Measurements from ENCODE around the gene COPS4.

DNA sequence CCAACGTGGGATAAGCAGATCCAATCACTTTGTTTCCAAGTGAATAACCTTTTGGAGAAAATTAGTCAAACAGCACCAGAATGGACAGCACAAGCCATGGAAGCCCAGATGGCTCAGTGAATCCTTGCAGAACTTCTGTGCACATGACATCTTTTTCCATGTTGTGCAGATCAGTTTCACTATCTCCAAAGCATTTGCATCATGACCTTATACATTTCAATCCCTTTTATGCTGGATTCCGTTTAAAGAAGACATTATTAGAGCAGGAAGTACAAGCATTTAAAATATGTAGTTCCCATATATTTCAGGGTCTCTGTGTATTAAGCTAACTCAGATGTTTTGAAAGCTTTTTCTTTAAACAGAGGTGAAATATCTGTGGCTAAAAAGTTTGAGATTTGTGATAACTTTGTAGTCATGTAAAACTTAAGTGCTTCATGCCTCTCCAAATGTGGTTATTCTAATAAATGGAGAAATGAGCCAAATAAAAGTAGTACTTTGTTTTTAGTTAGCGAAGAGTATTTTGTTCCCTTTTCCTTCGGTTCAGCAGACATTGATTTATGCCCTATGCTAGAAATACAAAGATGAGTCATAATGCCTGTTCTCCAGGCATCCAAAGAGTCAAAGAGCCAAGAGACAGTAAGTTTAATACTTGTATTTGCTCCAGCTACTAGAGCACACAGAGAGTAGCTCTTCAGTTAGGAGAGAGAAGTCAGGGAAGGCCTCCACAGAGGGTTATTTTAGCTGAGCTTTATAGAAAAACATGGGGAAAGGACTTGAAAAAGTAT lies 40.5 kb downstream of the COPS4 start:
- TF ChIP-seq, protein P1, sequence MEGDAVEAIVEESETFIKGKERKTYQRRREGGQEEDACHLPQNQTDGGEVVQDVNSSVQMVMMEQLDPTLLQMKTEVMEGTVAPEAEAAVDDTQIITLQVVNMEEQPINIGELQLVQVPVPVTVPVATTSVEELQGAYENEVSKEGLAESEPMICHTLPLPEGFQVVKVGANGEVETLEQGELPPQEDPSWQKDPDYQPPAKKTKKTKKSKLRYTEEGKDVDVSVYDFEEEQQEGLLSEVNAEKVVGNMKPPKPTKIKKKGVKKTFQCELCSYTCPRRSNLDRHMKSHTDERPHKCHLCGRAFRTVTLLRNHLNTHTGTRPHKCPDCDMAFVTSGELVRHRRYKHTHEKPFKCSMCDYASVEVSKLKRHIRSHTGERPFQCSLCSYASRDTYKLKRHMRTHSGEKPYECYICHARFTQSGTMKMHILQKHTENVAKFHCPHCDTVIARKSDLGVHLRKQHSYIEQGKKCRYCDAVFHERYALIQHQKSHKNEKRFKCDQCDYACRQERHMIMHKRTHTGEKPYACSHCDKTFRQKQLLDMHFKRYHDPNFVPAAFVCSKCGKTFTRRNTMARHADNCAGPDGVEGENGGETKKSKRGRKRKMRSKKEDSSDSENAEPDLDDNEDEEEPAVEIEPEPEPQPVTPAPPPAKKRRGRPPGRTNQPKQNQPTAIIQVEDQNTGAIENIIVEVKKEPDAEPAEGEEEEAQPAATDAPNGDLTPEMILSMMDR (IDR thresholded peaks at IDR 0.05 in 2 of 3, conservative IDR thresholded peaks at IDR 0.05 in 1 of 3; ENCODE audit: control insufficient read depth in 2 of 3, extremely low read depth in 1 of 3, insufficient read depth in 1 of 3, low read depth in 3 of 3, low read length in 3 of 3) = no peak
- TF ChIP-seq EP300 (IDR thresholded peaks at IDR 0.05; ENCODE audit: borderline replicate concordance in 1 of 2, control insufficient read depth in 1 of 2, low read depth in 2 of 2, low read length in 2 of 2) (no peak), JUND (IDR thresholded peaks at IDR 0.05; ENCODE audit: low read depth, low read length) (no peak), POLR2A (IDR thresholded peaks at IDR 0.05; ENCODE audit: low read depth, low read length) (no peak), YY1 (IDR thresholded peaks at IDR 0.05; ENCODE audit: low read depth, low read length) (no peak)
- TF ChIP-seq, protein P2, sequence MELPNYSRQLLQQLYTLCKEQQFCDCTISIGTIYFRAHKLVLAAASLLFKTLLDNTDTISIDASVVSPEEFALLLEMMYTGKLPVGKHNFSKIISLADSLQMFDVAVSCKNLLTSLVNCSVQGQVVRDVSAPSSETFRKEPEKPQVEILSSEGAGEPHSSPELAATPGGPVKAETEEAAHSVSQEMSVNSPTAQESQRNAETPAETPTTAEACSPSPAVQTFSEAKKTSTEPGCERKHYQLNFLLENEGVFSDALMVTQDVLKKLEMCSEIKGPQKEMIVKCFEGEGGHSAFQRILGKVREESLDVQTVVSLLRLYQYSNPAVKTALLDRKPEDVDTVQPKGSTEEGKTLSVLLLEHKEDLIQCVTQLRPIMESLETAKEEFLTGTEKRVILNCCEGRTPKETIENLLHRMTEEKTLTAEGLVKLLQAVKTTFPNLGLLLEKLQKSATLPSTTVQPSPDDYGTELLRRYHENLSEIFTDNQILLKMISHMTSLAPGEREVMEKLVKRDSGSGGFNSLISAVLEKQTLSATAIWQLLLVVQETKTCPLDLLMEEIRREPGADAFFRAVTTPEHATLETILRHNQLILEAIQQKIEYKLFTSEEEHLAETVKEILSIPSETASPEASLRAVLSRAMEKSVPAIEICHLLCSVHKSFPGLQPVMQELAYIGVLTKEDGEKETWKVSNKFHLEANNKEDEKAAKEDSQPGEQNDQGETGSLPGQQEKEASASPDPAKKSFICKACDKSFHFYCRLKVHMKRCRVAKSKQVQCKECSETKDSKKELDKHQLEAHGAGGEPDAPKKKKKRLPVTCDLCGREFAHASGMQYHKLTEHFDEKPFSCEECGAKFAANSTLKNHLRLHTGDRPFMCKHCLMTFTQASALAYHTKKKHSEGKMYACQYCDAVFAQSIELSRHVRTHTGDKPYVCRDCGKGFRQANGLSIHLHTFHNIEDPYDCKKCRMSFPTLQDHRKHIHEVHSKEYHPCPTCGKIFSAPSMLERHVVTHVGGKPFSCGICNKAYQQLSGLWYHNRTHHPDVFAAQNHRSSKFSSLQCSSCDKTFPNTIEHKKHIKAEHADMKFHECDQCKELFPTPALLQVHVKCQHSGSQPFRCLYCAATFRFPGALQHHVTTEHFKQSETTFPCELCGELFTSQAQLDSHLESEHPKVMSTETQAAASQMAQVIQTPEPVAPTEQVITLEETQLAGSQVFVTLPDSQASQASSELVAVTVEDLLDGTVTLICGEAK (IDR thresholded peaks at IDR 0.05; ENCODE audit: borderline replicate concordance) = no peak

All from GM12878 (cell line).